GM19193 (cell line): ENCODE results near the gene BBIP1.

Experiments
- POLR2A ChIP-seq: IDR thresholded peaks from 4 replicates; pipeline ENCODE4 v1.6.1; 2011; ENCODE audit not compliant: insufficient read depth, insufficient read length; ENCODE audit errors: extremely low read depth

Gene BBIP1

DNA sequence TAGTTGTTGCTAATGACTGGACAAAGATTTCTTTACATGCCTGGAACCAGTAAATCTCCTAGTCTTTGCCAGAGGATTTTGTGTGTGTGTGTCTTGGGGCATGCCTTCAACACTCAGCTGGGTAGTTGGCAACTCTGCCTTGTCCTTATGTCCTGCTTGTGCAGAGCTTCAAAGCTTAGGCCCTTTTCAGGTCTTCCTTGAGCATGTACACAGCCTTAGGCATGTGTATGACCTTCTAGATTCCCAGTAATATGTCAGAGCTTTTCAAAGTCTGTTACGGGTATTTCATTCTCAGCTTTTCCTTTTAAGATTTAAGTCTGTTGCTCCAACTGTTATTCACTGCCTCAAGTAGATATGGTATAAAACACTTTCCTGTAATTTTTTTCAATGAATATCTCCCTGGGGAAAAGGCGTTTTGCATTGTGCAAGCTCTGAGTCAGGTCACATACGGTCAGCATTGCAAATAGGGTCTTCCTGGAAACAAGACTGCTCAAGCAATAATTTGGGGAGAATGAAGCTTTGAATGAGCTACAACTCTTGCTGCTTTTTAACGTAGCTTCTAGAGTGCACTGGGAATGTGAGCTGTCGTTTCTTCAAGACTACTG, 25.9 kb upstream of the BBIP1 start:
- no peak for TF ChIP-seq POLR2A

DNA sequence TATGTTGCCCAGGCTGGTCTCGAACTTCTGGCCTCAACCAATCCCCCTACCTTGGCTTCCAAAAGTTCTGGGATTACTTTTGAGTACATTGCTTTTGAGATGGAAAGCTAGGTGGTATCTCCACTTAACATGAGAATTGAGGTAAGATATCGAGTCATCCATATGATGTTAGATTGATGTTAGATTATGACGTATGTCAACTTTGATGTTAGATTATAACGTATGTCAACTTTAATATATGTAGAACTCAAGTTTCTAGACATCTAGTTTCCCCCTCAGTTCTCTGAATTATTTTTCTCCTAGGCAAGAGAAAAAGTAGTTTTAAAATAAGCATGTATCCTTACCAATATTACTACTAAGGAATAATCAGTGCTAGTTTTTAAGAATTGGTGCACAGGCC, 20.4 kb upstream of the BBIP1 start:
- TF ChIP-seq POLR2A: no peak

- TF ChIP-seq POLR2A: no peak
These were observed 17.8 kb upstream of the BBIP1 start for GRCh38 chr10:110936757-110937156.

DNA sequence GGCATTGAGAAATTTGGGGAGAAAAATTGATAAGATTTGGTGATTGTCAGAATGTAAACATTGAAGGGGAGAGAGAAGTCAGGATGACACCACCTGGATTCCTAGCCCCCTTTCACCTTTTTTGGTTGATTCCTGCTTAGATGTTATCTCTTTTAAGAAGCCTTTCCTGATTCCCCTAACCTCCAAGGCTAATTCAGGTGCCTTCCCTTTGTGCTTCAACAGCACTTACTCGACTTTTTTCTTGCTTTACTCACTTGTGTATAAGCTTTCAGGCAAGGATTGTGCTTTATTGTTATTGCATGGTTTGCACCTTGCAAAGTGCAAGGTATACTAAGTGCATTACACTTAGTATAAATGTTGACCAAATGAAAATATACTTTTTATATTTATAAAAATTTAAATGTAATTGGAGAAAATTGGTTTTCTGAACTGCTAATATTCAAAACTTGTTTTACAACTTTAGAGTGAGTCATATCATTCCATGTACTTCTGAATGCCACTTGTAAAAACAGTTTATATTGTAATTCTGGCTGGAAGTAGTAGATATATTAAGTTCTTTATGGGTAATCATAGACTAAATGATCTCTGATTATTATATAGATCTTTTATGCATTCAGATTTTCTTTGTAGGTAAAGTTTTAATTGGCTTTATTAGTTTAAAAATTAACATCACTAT, 13.7 kb upstream of the BBIP1 start:
- TF ChIP-seq POLR2A: no peak

DNA sequence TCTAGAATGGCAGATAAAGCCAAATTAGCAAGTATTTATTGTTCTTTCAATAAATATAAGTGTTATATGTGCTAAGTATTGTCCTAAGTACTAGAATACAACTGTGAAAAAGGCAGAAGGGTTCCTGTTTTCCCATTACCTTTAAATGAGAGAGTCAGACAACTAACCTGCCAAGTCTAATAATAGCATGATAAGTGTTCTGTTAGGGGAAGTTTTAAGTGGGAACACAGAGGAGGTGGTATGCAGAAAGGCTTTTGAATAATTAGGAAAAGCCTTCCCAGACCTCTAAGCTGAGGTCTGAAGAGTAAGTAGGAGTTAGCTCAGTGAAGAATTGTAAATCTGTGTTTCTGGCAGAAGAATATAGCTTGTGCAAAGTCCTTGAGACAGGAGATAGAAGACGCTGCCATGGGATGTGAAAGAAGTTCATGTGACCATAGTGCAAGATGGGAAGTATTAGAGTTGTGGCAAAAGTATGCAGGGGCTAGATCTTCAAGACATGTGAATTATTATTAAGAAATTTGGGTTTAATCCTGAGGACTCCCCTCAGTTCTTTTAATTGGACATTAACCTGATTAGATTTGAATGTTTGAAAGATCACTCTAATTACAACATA, 12.9 kb upstream of the BBIP1 start:
- no peak for TF ChIP-seq POLR2A

DNA sequence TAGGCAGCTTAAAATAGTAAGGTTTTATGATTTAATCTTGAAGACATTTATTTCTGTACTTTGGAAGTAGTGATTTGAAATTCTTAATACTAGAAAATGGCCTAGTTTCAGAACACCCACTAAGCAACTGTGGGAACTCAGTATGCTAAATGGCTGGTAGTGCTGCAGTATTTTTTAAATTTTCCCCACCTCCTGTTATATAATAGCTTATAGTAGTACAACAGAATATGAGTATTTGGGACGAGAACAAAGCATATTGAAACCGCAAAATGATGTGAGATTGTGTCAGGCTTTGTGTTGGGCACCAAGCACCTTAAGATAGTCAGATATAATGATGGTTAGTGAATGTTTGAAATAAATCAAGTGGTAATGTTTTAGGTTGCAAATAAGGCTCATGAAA, 8.5 kb upstream of the BBIP1 start:
- no peak for TF ChIP-seq POLR2A

- no peak for TF ChIP-seq POLR2A
These were observed 5.0 kb upstream of the BBIP1 start for GRCh38 chr10:110923856-110924493.

DNA sequence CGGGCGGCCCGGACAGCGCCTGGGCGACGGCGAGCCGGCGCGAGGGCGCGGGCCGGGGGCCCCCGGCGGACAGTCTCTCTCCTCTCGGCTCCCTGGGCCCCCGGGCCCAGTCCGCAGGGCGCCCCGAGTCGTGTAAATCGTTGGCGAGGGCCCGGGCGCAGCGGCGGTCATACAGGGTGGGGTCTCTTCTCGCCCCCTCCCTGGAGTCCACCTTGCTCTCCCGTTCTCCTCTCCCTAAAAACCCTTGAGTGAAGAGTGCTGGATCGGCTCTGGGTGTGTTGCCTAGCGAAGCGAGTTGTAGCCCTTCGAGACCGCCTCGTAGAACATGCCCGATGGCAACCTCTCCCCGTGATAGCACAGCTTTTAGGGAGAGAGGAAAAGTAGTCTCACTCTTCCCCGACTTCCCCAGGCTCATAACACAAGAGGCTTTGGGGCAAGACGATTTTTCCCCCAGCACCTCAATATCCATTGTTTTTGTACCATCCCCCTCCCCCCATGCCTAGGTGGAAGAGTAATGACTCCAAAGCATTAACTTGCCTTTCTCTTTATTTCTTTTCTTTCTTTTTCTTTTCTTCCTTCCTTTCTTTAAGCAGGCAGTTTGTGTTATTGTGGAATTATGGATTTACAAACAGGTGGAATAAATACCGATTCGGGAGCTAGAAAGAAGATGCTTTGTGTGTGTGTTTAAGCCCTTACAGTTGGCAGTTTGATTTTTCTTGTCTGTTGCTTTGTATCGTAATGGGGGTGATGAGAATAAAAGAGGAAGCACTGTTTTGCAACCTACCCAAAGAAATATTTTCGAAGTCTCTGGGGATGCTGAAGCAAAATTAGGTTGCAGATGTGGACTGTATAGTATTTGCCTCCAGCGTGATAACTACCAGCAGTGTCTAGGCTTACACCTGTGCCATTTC, 1.2 kb upstream of the BBIP1 start:
- no peak for TF ChIP-seq POLR2A

GRCh38 chr10:110919349-110919931, 460 bp upstream of the BBIP1 start, which contains the start of gene SHOC2:
Gene SHOC2, plus strand, starts transcription at chr10:110919604. Its CDS starts 44,755 bp downstream, at chr10:110964359.
- TF ChIP-seq POLR2A: peak; percentile 83

- TF ChIP-seq POLR2A: no peak
These were observed 724 bp downstream of the BBIP1 start for GRCh38 chr10:110918269-110918642.

DNA sequence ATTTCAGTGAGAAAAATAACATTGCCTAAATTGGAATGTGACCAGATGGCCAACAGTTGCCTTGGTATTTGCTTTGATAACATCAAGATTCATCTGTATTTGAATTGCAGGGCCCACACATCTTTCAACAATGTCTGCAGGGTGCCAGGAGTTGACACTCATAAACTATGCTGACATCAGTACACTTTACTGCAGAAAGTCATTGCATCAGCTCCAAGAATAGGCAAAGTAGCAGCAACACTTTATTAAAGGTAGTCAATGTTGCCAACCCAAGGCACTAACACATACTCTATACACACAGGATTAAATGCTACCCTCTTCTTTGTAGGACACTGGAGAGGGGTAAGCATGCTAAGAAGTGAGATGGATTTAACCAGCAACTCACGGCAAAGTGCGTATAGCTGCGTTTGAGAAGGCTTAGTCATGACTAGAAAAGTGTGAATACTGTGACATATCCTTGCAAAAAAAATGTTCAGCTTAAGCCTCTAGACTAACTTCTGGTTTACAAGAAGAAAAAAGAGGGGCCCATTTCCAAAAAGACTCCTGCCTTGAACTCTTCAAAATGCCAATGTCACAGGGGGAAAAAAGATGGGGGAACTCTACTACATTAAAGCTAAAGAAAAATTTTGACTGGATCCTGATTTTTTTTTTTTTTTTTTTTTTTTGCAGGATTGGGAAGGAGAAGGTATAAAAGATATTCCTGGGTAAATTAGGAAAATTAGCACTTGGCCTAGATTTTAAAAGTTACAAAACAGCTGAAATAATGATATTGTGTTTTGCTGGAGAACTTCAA, 2.2 kb downstream of the BBIP1 start:
- no peak for TF ChIP-seq POLR2A

- no peak for TF ChIP-seq POLR2A
These were observed 3.9 kb downstream of the BBIP1 start for GRCh38 chr10:110915035-110915434.

GRCh38 chr10:110914431-110914830, 4.5 kb downstream of the BBIP1 start:
- no peak for TF ChIP-seq POLR2A

GRCh38 chr10:110912374-110912773, 6.6 kb downstream of the BBIP1 start:
- no peak for TF ChIP-seq POLR2A
